Prostate gland (tissue), 2 donors: ENCODE measurements around the gene MMP17. TPM values are rescaled to one million over a fixed set of nuclear protein-coding genes. Genes with fewer than 3 reads are reported as not detected.

Source experiments
- DNase-seq: peaks from one replicate; pipeline ENCODE4 v3.0.0-alpha.2; 2019; ENCODE audit warnings: low spot score
- H3K27ac ChIP-seq, 2 donors: fragments of 200-600 bp; sonication (generic); 2 replicates each; pipeline ENCODE4 v1.5.1; 2017 to 2019
- H3K27me3 ChIP-seq: fragments of 200-600 bp; sonication (generic); replicated peaks from 2 replicates; pipeline ENCODE4 v1.5.1; 2019; ENCODE audit not compliant: insufficient read depth
- H3K36me3 ChIP-seq, 2 donors: fragments of 200-600 bp; sonication (generic); 1 replicate in 1 of 2; 2 replicates in 1 of 2; pipeline versions ENCODE4 v1.5.1 to v1.8.1; 2017 to 2019
- H3K4me1 ChIP-seq: fragments of 200-600 bp; sonication (generic); replicated peaks from 2 replicates; pipeline ENCODE4 v1.5.1; 2019
- H3K4me3 ChIP-seq, 2 donors: fragments of 200-600 bp; sonication (generic); 2 replicates each; pipeline ENCODE4 v1.5.1; 2017 to 2019
- H3K9me3 ChIP-seq: fragments of 200-600 bp; sonication (generic); 2 replicates; pipeline ENCODE4 v1.5.1; 2017
- POLR2A ChIP-seq: fragments of 450-650 bp; IDR thresholded peaks from one replicate; pipeline ENCODE4 v1.6.1; 2016; ENCODE audit warnings: antibody characterized with exemption, mild to moderate bottlenecking
- POLR2AphosphoS5 ChIP-seq: sonication (generic); formaldehyde crosslinking; IDR thresholded peaks from one replicate; pipeline ENCODE4 v1.6.1; 2017; ENCODE audit warnings: antibody characterized with exemption
- WGBS: methylation state at CpG from one replicate; pipeline ENCODE4 v1.1.5; 2018; 5-methylcytosine and 5-hydroxymethylcytosine counted together
- intact Hi-C: fragments of 100-400 bp; cut with DNase I; formaldehyde crosslinking; loops from one replicate; pipeline ENCODE4 v1.14.2; 2022
- total RNA-seq, 2 donors: library from RNA; depleted of rRNA; stranded (reverse); fragments of >200 nt; gene quantifications; one replicate each; pipeline ENCODE4 v1.1.0, GENCODE V29; 2016
- TF ChIP-seq, protein P1 (sequence below), 4 experiments: fragments of 200-600 bp in 2 of 4; fragments of 450-650 bp in 2 of 4; sonication (generic) in 2 of 4; IDR thresholded peaks; 1 replicate in 3 of 4; 2 replicates in 1 of 4; pipeline ENCODE4 v1.5.1; 2016 to 2019; ENCODE audit warnings: antibody characterized with exemption in 4 of 4, mild to moderate bottlenecking in 2 of 4, moderate library complexity in 2 of 4

Gene MMP17
- total RNA-seq, 2 donors from 2014 or later: 1.1 to 35.7 TPM

DNA sequence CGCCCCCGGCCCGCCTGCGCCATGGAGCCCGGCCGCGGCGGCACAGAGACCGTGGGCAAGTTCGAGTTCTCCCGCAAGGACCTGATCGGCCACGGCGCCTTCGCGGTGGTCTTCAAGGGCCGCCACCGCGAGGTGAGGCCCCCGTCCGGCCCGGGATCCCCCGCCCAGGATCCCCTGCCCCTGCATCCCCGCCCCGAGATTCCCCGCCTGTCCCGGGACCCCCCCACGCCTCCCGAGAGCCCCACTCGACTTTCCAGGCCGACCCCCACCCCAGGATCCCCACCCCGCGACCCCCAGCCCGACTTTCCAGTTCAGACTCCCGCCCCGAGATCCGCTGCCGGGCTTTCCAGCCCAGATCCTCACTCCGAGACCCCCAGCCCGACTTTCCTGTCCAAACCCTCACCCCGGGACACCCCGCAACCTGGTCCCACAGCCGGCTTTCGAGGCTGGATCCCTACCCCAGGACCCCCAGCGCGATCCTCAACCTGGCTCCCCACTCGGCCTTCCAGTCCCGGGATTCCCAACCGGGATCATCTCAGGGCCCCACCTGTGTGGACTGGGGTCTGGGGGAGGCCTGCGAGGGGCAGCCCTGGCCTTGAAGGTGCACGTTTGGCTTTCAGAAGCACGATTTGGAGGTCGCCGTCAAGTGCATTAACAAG lies 66.9 kb downstream of the MMP17 start:
- TF ChIP-seq, protein P1, sequence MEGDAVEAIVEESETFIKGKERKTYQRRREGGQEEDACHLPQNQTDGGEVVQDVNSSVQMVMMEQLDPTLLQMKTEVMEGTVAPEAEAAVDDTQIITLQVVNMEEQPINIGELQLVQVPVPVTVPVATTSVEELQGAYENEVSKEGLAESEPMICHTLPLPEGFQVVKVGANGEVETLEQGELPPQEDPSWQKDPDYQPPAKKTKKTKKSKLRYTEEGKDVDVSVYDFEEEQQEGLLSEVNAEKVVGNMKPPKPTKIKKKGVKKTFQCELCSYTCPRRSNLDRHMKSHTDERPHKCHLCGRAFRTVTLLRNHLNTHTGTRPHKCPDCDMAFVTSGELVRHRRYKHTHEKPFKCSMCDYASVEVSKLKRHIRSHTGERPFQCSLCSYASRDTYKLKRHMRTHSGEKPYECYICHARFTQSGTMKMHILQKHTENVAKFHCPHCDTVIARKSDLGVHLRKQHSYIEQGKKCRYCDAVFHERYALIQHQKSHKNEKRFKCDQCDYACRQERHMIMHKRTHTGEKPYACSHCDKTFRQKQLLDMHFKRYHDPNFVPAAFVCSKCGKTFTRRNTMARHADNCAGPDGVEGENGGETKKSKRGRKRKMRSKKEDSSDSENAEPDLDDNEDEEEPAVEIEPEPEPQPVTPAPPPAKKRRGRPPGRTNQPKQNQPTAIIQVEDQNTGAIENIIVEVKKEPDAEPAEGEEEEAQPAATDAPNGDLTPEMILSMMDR (IDR thresholded peaks at IDR 0.05): no peak
- TF ChIP-seq POLR2A: no peak
- no peak for TF ChIP-seq POLR2AphosphoS5
- Histone ChIP-seq H3K27ac (peak overlapping the region; percentile 99 to 100), H3K36me3 (no peaks in the 10 kb centered on the region), H3K4me1 (no peaks in the 10 kb centered on the region), H3K4me3 (peak overlapping the region; percentile 62 to 78), H3K9me3 (no peaks in the 10 kb centered on the region), H3K27me3 (no peaks in the 10 kb centered on the region)
- 3% methylated on average over 18 of the region's 54 CpGs for WGBS
- DNase-seq: no peak
- intact Hi-C loops: loop anchor here (1.0 kb wide), 1 partner anchor 34 kb away; the partner anchor contains the start of gene PUS1

DNA sequence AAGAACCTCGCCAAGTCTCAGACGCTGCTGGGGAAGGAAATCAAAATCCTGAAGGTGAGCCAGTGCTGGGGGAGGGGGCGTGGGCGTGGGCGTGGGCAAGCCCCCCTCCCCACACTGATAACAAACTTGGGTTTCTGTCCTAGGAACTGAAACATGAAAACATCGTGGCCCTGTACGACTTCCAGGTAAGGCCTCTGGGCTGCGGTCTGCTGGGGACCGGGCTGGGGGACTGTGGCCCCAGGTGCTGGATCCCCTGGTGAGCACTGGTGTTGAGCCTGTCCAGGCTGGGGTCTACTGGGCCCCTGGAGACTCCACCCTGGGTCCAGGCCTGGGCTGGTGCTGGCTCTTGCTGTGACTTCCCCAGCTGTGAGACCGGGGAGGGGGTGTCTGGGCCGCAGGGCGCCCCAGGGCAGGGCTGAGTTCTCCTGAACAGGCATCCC lies 67.5 kb downstream of the MMP17 start:
- H3K9me3 ChIP-seq: no peaks in the 10 kb centered on the region
- H3K4me1 ChIP-seq: no peaks in the 10 kb centered on the region
- intact Hi-C loops: loop anchor here (1.0 kb wide), 1 partner anchor 54 kb away; the partner anchor contains the start of gene EP400
- DNase-seq: no peak
- WGBS: 1% methylated on average over 11 of the region's 12 CpGs
- no peaks in the 10 kb centered on the region for H3K27me3 ChIP-seq
- no peaks in the 10 kb centered on the region for H3K36me3 ChIP-seq
- TF ChIP-seq, protein P1 (IDR thresholded peaks at IDR 0.05): no peak
- no peak for TF ChIP-seq POLR2AphosphoS5
- TF ChIP-seq POLR2A: no peak
- H3K4me3 ChIP-seq: peak overlapping the region; percentile 62 to 78
- H3K27ac ChIP-seq: peak overlapping the region; percentile 99 to 100

DNA sequence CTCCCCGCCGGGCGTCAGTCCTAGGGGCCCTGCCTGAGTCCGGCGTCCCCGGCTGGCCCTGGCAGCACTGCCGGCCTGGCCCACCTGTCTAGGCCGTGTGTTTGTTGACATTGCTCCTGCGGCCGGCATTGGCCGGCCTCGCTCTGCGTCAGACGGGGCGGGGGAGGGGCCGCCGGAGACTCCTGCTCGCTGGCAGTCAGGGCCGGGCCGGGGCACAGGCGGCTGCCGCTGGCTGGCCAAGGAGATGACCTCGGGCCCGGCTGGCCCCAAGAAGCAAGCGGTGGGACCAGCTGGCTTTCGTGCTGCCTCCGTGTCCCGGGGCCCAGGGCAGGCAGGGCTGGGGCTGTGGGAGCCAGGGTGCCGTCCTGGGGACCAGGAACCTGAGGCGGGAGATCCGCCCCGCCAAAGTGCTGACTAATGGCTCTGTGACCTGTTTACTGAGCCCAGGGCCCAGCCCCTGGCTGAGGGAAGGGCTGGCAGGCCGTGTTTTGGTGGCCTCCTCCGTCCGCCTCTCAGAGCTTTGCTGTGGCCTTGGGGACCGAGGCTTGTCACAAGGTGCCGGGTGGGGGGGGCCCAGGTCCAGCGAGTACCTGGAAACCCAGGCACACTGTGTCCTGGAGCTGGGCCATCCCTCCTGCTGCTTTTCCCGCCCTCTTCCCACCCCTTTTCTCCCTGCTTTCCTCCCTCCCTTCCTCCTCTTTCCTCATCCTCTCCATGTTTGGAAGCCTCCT lies 68.1 kb downstream of the MMP17 start:
- peak; percentile 95 for DNase-seq
- WGBS: under 1% methylated on average over 13 of the region's 39 CpGs
- Histone ChIP-seq H3K9me3 (no peaks in the 10 kb centered on the region), H3K27me3 (no peaks in the 10 kb centered on the region), H3K36me3 (no peaks in the 10 kb centered on the region), H3K4me1 (no peaks in the 10 kb centered on the region), H3K27ac (peak overlapping the region; percentile 99 to 100), H3K4me3 (peak overlapping the region; percentile 62 to 78)
- intact Hi-C loops: loop anchor here (1.0 kb wide), 1 partner anchor 53 kb away; the partner anchor contains the start of gene EP400
- TF ChIP-seq POLR2AphosphoS5 (peak; percentile 86), POLR2A (peak; percentile 100)
- TF ChIP-seq, protein P1 (IDR thresholded peaks at IDR 0.05): no peak

DNA sequence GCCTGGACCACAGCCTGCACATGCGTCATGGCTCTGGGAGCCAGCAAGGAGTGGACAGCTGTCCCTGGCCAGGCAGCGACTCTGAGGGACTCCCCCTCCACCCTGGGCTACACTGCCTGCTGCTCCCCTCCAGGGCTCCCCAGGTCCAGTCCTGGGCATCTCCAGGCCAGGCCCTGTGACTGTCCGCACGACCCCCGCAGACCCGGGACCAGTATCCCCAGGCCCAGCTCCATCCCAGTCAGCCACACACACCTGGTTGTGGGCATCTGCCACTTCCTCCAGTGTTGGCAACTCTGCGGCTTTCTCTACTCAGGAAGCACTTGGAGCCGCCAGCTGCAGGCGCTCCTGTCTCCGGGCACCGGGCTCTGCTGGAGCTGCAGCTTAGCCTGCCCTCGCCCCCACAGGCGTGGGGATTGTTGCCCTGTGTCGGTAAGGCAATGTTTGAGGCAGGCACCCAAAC lies 68.6 kb downstream of the MMP17 start:
- Histone ChIP-seq H3K4me1 (peaks cover 4% of the 10 kb centered on the region), H3K4me3 (peak overlapping the region; percentile 62 to 78)

More for the DNA sequence above, 68.6 kb downstream of the MMP17 start:
- H3K36me3 ChIP-seq: no peaks in the 10 kb centered on the region
- no peaks in the 10 kb centered on the region for H3K27me3 ChIP-seq
- peak overlapping the region; percentile 99 to 100 for H3K27ac ChIP-seq
- no peak for DNase-seq
- H3K9me3 ChIP-seq: no peaks in the 10 kb centered on the region
- 56% methylated on average over 14 of the region's 14 CpGs for WGBS
- TF ChIP-seq POLR2A: no peak
- TF ChIP-seq, protein P1 (IDR thresholded peaks at IDR 0.05): no peak
- no peak for TF ChIP-seq POLR2AphosphoS5
- intact Hi-C loops: loop anchor here (1.0 kb wide), 1 partner anchor 52 kb away; the partner anchor contains the start of gene EP400
